ENCODE data around the gene RAP2A.

Gene RAP2A

DNA sequence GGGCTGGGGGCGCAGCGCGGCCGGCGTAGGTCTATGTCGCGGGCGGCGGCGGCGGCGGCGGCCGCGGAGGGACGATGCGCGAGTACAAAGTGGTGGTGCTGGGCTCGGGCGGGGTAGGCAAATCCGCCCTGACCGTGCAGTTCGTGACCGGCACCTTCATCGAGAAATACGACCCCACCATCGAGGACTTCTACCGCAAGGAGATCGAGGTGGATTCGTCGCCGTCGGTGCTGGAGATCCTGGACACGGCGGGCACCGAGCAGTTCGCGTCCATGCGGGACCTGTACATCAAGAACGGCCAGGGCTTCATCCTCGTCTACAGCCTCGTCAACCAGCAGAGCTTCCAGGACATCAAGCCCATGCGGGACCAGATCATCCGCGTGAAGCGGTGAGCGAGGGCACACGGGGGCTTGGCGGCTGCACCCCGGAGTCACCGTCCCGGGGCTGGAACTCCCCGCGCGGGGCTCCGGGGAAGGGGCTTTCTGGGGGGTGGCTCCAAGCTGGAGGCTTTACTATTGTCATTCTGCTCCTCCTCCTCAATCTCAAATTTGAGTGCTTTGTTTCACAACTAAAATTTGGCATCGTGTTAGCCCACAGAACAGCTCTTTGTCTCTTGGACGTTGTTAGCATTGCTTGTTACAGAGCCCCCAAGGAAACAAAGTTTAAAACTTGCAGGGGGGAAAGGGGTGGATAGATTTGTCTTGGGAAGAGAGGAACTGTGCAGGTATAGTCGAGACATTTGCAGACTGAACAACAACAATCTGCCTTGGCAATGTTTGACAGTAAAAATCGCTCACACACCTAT is 630 bp downstream of the RAP2A start:
- H3K4me3 ChIP-seq (ENCODE audit: extremely low read depth, insufficient read depth, low read length, poor library complexity, severe bottlenecking) = peak overlapping the region; percentile 85
- H3K36me3 ChIP-seq (ENCODE audit: control insufficient read depth, insufficient read depth, low read length) = peaks cover 25% of the 10 kb centered on the region
- WGBS, 2 experiments (ENCODE audit: insufficient coverage in 2 of 2) = 0 to 1% methylated on average over 45 to 48 of the region's 60 CpGs
- H3K4me1 ChIP-seq (ENCODE audit: control insufficient read depth, insufficient read depth, low read length, poor library complexity, severe bottlenecking) = peaks cover 3% of the 10 kb centered on the region
- H3K27ac ChIP-seq (ENCODE audit: low read depth, low read length, severe bottlenecking) = peak overlapping the region; percentile 77
- no peaks in the 10 kb centered on the region for H3K9me3 ChIP-seq (ENCODE audit: control insufficient read depth, low read length)

DNA sequence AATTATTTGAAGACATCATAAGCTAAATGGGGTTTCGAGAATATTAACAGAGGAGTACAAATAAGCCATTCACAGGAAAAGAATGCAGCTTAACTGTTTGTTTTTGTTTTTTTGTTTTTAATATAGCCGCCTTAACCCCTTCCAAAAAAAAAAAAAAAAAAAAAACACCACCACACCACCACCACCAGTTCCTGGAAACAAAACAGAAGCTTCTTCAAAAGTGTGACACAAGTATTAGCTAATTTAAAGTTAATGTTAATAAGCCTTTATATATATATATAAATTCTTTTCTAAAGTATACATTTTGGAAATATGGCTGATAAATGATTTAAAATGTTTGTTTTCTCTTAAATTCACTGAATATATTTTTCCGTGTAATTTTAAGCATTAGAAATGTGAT is 1.4 kb downstream of the RAP2A start:
- Histone ChIP-seq H3K4me3 (ENCODE audit: extremely low read depth, insufficient read depth, low read length, poor library complexity, severe bottlenecking) (peak overlapping the region; percentile 85), H3K4me1 (ENCODE audit: control insufficient read depth, insufficient read depth, low read length, poor library complexity, severe bottlenecking) (peaks cover 3% of the 10 kb centered on the region), H3K36me3 (ENCODE audit: control insufficient read depth, insufficient read depth, low read length) (peaks cover 32% of the 10 kb centered on the region), H3K27ac (ENCODE audit: low read depth, low read length, severe bottlenecking) (no peak overlapping the region), H3K9me3 (ENCODE audit: control insufficient read depth, low read length) (no peaks in the 10 kb centered on the region)
- WGBS, 2 experiments (ENCODE audit: insufficient coverage in 2 of 2) = no CpG with 5 or more reads among the region's 3 CpGs

DNA sequence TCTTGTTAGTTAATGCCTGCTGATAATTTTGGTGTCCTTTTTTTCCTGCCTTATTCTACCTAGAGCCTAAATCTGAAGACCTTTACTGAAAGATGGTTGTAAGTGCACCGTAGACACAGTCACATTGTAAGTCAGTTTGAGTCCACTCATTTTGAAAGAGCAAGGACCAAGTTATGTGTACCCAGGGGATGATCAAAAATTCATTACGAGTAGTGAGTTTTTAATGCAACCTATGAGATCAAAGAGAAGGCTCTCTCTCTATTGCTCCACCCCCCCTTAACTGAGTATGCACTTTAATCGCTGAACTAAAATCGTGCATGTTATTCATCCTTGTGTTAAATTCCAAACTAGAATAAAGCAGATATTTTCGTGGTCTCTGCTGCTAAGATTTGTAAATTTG is 1.8 kb downstream of the RAP2A start:
- H3K9me3 ChIP-seq (ENCODE audit: control insufficient read depth, low read length) = no peaks in the 10 kb centered on the region
- WGBS, 2 experiments (ENCODE audit: insufficient coverage in 2 of 2) = 61 to 80% methylated on average over 1 to 2 of the region's 5 CpGs
- H3K27ac ChIP-seq (ENCODE audit: low read depth, low read length, severe bottlenecking) = no peak overlapping the region
- peaks cover 32% of the 10 kb centered on the region for H3K36me3 ChIP-seq (ENCODE audit: control insufficient read depth, insufficient read depth, low read length)
- H3K4me1 ChIP-seq (ENCODE audit: control insufficient read depth, insufficient read depth, low read length, poor library complexity, severe bottlenecking) = peaks cover 3% of the 10 kb centered on the region
- H3K4me3 ChIP-seq (ENCODE audit: extremely low read depth, insufficient read depth, low read length, poor library complexity, severe bottlenecking) = peak overlapping the region; percentile 85

DNA sequence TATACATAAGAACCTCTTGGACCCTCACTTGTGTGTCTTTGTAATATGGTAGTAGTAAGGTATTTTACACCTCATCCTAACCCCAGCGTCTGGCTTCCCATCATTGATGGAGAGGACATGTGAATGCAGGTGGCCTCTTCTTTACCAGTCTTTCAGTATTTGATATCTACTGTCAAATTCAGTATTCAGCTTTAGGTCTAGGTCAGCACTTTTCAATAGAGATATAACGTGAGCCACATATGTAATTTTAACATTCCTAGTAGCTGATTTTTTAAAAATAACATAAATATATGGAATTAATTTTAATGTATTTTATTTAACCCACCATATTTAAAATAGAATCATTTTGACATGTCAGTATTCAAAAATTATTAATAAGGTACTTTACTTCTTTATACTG is 2.9 kb downstream of the RAP2A start:
- no peak overlapping the region for H3K27ac ChIP-seq (ENCODE audit: low read depth, low read length, severe bottlenecking)
- peaks cover 32% of the 10 kb centered on the region for H3K36me3 ChIP-seq (ENCODE audit: control insufficient read depth, insufficient read depth, low read length)
- peaks cover 3% of the 10 kb centered on the region for H3K4me1 ChIP-seq (ENCODE audit: control insufficient read depth, insufficient read depth, low read length, poor library complexity, severe bottlenecking)
- H3K4me3 ChIP-seq (ENCODE audit: extremely low read depth, insufficient read depth, low read length, poor library complexity, severe bottlenecking) = peak overlapping the region; percentile 85
- no CpG with 5 or more reads among the region's 2 CpGs for WGBS, 2 experiments (ENCODE audit: insufficient coverage in 2 of 2)
- no peaks in the 10 kb centered on the region for H3K9me3 ChIP-seq (ENCODE audit: control insufficient read depth, low read length)

DNA sequence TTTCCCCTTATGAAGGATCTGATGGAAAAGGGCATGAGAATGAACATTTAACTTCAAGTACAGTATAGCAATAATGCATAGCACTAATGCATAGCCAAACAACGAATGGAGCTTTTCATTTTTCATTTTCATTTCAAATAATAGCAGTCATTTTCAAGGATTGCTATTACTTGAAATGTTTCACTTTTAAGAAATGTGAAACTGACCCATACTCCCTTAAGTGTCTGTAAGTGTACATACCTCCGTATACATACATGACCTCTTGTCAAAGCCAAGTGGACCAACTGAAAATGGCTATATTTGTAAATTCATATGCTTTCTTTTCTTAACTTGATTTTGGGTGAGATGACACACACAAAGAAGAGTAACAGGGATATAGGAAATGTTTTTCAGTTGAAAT is 3.8 kb downstream of the RAP2A start:
- no peak overlapping the region for H3K4me3 ChIP-seq (ENCODE audit: extremely low read depth, insufficient read depth, low read length, poor library complexity, severe bottlenecking)
- H3K4me1 ChIP-seq (ENCODE audit: control insufficient read depth, insufficient read depth, low read length, poor library complexity, severe bottlenecking) = peaks cover 3% of the 10 kb centered on the region
- no peaks in the 10 kb centered on the region for H3K9me3 ChIP-seq (ENCODE audit: control insufficient read depth, low read length)
- H3K27ac ChIP-seq (ENCODE audit: low read depth, low read length, severe bottlenecking) = no peak overlapping the region
- H3K36me3 ChIP-seq (ENCODE audit: control insufficient read depth, insufficient read depth, low read length) = peaks cover 32% of the 10 kb centered on the region
- 40% methylated on average over 1 of the region's 2 CpGs; no CpG with 5 or more reads in 1 of the 2 experiments for WGBS, 2 experiments (ENCODE audit: insufficient coverage in 2 of 2)

DNA sequence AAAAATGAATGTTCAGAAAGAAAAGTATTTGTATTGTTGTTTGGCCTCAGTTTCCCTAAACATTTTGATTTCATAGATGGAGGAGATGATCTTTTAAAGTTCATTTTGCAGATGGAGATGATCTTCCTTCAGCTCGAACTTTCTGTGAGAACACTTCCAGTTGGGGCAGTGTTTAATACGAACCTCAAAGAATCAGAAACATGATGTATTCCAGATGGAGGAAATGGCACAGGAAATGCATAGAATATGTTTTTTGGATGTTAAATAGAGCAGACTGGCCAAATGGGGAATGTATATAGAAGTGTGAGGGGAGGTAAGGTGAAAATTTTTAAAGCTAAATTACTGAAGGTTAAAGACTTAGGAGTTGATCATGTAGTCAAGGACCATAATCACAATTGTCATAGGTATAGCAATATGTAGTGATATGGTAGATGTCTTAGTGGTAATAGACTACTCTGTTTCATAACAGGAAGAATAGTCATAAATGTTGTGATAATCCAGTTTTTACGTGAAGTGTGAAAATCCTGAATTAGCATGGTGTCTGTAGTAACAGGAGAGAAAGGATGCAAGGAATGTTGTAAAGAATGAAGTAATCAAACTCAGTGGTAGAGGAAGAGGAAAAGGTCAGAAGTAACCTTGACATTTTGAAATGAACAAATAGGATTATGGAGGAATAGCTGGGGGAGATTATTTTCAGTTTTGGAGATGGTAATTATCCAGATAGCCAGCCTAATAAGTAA is 5.1 kb downstream of the RAP2A start:
- H3K36me3 ChIP-seq (ENCODE audit: control insufficient read depth, insufficient read depth, low read length) = peaks cover 40% of the 10 kb centered on the region
- peaks cover 3% of the 10 kb centered on the region for H3K4me1 ChIP-seq (ENCODE audit: control insufficient read depth, insufficient read depth, low read length, poor library complexity, severe bottlenecking)
- H3K4me3 ChIP-seq (ENCODE audit: extremely low read depth, insufficient read depth, low read length, poor library complexity, severe bottlenecking) = no peak overlapping the region
- no peaks in the 10 kb centered on the region for H3K9me3 ChIP-seq (ENCODE audit: control insufficient read depth, low read length)
- WGBS, 2 experiments (ENCODE audit: insufficient coverage in 2 of 2) = 91 to 100% methylated on average over 3 of the region's 3 CpGs
- no peak overlapping the region for H3K27ac ChIP-seq (ENCODE audit: low read depth, low read length, severe bottlenecking)

DNA sequence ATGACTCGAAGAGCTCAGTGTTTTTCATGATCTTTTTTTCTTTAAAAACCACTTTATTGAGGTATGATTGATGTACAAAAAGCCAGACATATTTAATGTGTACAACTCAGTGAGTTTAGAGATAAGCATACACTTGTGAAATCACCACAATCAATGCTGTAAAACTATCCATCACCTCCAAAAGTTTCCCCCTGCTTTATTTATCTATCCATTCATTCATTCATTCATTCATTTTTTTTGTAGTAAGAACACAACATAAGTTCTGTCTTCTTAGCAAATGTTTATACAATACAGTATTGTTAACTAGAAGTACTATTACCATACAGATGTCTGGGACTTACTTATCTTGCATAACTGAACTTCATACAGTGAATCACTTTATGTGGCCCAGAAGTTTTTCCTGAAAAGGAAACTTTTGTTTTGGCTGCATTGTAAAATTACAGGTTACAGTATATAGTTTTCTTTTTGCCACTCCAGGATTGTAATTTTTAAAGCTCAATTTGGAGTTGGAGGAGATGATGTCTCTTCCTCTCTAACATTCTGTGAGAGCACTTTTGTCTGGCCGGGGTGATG is 6.7 kb downstream of the RAP2A start:
- no peak overlapping the region for H3K27ac ChIP-seq (ENCODE audit: low read depth, low read length, severe bottlenecking)
- H3K4me1 ChIP-seq (ENCODE audit: control insufficient read depth, insufficient read depth, low read length, poor library complexity, severe bottlenecking) = peaks cover 3% of the 10 kb centered on the region
- no peaks in the 10 kb centered on the region for H3K9me3 ChIP-seq (ENCODE audit: control insufficient read depth, low read length)
- no CpG with 5 or more reads among the region's 2 CpGs for WGBS, 2 experiments (ENCODE audit: insufficient coverage in 2 of 2)
- H3K4me3 ChIP-seq (ENCODE audit: extremely low read depth, insufficient read depth, low read length, poor library complexity, severe bottlenecking) = no peak overlapping the region
- peaks cover 43% of the 10 kb centered on the region for H3K36me3 ChIP-seq (ENCODE audit: control insufficient read depth, insufficient read depth, low read length)

DNA sequence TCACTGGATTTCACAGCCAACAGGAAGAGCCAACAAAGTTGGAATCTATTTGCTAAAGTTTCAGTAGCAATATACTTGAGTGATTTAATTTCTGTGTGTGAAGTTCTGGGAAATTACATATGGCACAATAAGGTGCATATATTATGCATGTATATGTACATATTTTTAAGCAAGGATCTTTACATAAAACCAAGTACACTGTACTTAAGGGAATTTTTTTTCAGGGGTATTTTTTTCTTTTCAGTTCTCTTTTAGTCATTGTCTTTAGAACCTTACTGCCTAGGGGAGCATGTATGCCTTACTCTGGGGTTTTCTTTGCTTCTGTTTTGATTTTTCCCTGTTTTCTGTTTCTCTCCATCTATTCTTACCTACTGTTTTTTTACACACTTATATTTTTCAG is 7.4 kb downstream of the RAP2A start:
- no peak overlapping the region for H3K4me3 ChIP-seq (ENCODE audit: extremely low read depth, insufficient read depth, low read length, poor library complexity, severe bottlenecking)
- H3K4me1 ChIP-seq (ENCODE audit: control insufficient read depth, insufficient read depth, low read length, poor library complexity, severe bottlenecking) = peaks cover 3% of the 10 kb centered on the region
- no peaks in the 10 kb centered on the region for H3K9me3 ChIP-seq (ENCODE audit: control insufficient read depth, low read length)
- H3K27ac ChIP-seq (ENCODE audit: low read depth, low read length, severe bottlenecking) = no peak overlapping the region
- peaks cover 44% of the 10 kb centered on the region for H3K36me3 ChIP-seq (ENCODE audit: control insufficient read depth, insufficient read depth, low read length)

DNA sequence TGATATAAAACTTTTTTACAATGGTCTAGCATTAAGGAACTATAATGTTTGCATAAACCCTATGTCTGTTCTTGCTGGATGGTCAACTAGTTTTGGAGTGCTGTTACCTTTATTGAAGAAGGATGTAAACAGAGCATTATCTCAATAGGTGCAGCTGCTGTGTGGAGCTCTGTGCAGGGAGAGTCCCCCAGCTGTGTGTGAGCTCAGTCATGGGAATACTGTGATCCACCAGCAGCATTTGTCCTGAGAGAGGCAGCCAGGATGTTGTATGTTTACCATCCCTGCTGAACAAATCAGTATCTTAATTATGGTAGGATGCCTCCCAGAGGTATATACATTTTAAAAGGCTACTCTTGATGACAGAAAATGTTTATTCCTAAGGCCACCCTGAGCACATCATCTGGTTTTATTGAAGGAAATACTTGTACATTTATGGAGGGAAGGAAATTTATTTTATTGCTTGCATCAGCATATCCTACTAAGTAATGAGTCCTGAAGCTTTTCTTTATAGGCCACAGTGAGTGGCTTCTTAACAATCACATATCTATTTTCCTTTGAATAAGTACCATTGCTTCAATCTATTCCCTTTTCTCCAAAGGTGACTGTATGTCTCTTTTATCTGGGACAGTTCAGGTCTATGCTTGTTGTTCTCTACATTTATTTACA is 11.7 kb downstream of the RAP2A start:
- Histone ChIP-seq H3K9me3 (ENCODE audit: control insufficient read depth, low read length) (no peaks in the 10 kb centered on the region), H3K27ac (ENCODE audit: low read depth, low read length, severe bottlenecking) (no peak overlapping the region), H3K4me1 (ENCODE audit: control insufficient read depth, insufficient read depth, low read length, poor library complexity, severe bottlenecking) (no peaks in the 10 kb centered on the region), H3K36me3 (ENCODE audit: control insufficient read depth, insufficient read depth, low read length) (peaks cover 32% of the 10 kb centered on the region), H3K4me3 (ENCODE audit: extremely low read depth, insufficient read depth, low read length, poor library complexity, severe bottlenecking) (no peak overlapping the region)

DNA sequence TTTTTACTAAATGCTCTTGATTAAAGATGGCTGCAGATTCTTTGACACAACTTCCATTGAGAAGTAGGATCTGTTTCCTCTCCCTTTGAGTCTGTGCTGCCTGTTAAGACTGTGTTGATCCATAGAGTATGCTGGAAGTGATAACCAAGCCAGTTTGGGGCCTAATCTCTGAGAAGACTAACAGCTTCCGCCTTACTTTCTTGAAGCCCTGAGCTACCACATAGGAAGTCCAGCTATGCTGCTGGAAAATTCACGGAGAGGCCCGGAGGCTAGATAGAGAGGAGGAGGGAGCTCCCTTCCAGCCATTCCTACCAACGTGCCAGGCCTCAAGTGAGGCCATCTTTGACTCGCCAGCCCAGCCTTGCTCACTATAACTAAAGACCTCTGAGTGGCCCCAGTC is 12.5 kb downstream of the RAP2A start:
- WGBS, 2 experiments (ENCODE audit: insufficient coverage in 2 of 2) = 94 to 100% methylated on average over 2 to 3 of the region's 5 CpGs

More for the DNA sequence above, 12.5 kb downstream of the RAP2A start:
- Histone ChIP-seq H3K4me1 (ENCODE audit: control insufficient read depth, insufficient read depth, low read length, poor library complexity, severe bottlenecking) (no peaks in the 10 kb centered on the region), H3K36me3 (ENCODE audit: control insufficient read depth, insufficient read depth, low read length) (peaks cover 37% of the 10 kb centered on the region), H3K9me3 (ENCODE audit: control insufficient read depth, low read length) (no peaks in the 10 kb centered on the region), H3K4me3 (ENCODE audit: extremely low read depth, insufficient read depth, low read length, poor library complexity, severe bottlenecking) (no peak overlapping the region), H3K27ac (ENCODE audit: low read depth, low read length, severe bottlenecking) (peak overlapping the region; percentile 30)
